GM21737 (cell line): ENCODE results near the gene TMEM19.
A peak's percentile ranks its signal among the peaks of the same experiment; 100 is the strongest.
"Not testable (repeated sequence)": the region's sequence is repeated elsewhere in the genome, so short reads cannot be mapped to it uniquely, and the experiment has no call there.

Source experiments
- ATAC-seq: cut with Tn5 transposase; IDR thresholded peaks from one replicate; pipeline ENCODE4 v1.9.1; 2021; ENCODE audit warnings: mild to moderate bottlenecking, moderate library complexity; ENCODE audit not compliant: unreplicated experiment

The TMEM19 gene

GRCh38 chr12:71664411-71665089 is 21.3 kb upstream of the TMEM19 start:
- peak; percentile 16 for ATAC-seq

- ATAC-seq, result no peak
Measured at GRCh38 chr12:71665090-71665463, 20.8 kb upstream of the TMEM19 start.

GRCh38 chr12:71666259-71666658 is 19.6 kb upstream of the TMEM19 start:
- no peak for ATAC-seq

GRCh38 chr12:71671311-71671710 is 14.6 kb upstream of the TMEM19 start:
- ATAC-seq, result no peak

GRCh38 chr12:71671816-71672215 is 14.1 kb upstream of the TMEM19 start:
- ATAC-seq, result no peak

- no peak for ATAC-seq
Measured at GRCh38 chr12:71682466-71682865, 3.4 kb upstream of the TMEM19 start.

- ATAC-seq, result no peak
Measured at GRCh38 chr12:71683633-71684032, 2.2 kb upstream of the TMEM19 start.

GRCh38 chr12:71684081-71684480 is 1.8 kb upstream of the TMEM19 start:
- no peak for ATAC-seq

- no peak for ATAC-seq
Measured at GRCh38 chr12:71685312-71685906, 473 bp upstream of the TMEM19 start.

GRCh38 chr12:71686658-71687025 is 760 bp downstream of the TMEM19 start:
- ATAC-seq, result no peak

GRCh38 chr12:71687172-71687571 is 1.3 kb downstream of the TMEM19 start:
- not testable (repeated sequence) for ATAC-seq

- no peak for ATAC-seq
Measured at GRCh38 chr12:71688961-71689570, 3.2 kb downstream of the TMEM19 start.

GRCh38 chr12:71691504-71692129 is 5.7 kb downstream of the TMEM19 start:
- no peak for ATAC-seq

- ATAC-seq, result no peak
Measured at GRCh38 chr12:71693126-71693525, 7.2 kb downstream of the TMEM19 start.

- ATAC-seq, result not testable (repeated sequence)
Measured at GRCh38 chr12:71693651-71694050, 7.8 kb downstream of the TMEM19 start.

GRCh38 chr12:71694099-71694820 is 8.4 kb downstream of the TMEM19 start:
- peak; percentile 83 for ATAC-seq

GRCh38 chr12:71695782-71696181 is 9.9 kb downstream of the TMEM19 start:
- no peak for ATAC-seq

GRCh38 chr12:71702181-71702580 is 16.3 kb downstream of the TMEM19 start:
- not testable (repeated sequence) for ATAC-seq

GRCh38 chr12:71702590-71702989 is 16.7 kb downstream of the TMEM19 start:
- no peak for ATAC-seq

GRCh38 chr12:71703206-71703605 is 17.3 kb downstream of the TMEM19 start:
- ATAC-seq, result no peak

GRCh38 chr12:71704920-71705319 is 19.0 kb downstream of the TMEM19 start:
- ATAC-seq, result no peak
